Measurements from ENCODE around the gene CYB5R4. TPM values are rescaled to one million over a fixed set of nuclear protein-coding genes. Genes with fewer than 3 reads are reported as not detected.

CYB5R4 gene
- polyA plus RNA-seq, 2 of the 4 experiments (the other 2 are of a cell fraction), result 21.3 to 25.5 TPM

GRCh38 chr6:83901624-83902023 lies 42.1 kb downstream of the CYB5R4 start (continued):
- TF ChIP-seq PBX3 (IDR thresholded peaks at IDR 0.05) (no peak), HEYL (CRISPR knock-in tag; IDR thresholded peaks at IDR 0.05) (no peak)
- TF ChIP-seq, protein P1, sequence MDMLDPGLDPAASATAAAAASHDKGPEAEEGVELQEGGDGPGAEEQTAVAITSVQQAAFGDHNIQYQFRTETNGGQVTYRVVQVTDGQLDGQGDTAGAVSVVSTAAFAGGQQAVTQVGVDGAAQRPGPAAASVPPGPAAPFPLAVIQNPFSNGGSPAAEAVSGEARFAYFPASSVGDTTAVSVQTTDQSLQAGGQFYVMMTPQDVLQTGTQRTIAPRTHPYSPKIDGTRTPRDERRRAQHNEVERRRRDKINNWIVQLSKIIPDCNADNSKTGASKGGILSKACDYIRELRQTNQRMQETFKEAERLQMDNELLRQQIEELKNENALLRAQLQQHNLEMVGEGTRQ (IDR thresholded peaks at IDR 0.05), result no peak

GRCh38 chr6:83904395-83904794 lies 44.9 kb downstream of the CYB5R4 start:
- no peaks in the 10 kb centered on the region for H3K4me1 ChIP-seq
- no peak overlapping the region for H3K4me2 ChIP-seq
- ATAC-seq, result no peak
- TF ChIP-seq, protein P2, sequence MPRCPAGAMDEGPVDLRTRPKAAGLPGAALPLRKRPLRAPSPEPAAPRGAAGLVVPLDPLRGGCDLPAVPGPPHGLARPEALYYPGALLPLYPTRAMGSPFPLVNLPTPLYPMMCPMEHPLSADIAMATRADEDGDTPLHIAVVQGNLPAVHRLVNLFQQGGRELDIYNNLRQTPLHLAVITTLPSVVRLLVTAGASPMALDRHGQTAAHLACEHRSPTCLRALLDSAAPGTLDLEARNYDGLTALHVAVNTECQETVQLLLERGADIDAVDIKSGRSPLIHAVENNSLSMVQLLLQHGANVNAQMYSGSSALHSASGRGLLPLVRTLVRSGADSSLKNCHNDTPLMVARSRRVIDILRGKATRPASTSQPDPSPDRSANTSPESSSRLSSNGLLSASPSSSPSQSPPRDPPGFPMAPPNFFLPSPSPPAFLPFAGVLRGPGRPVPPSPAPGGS (IDR thresholded peaks at IDR 0.05), result no peak
- TF ChIP-seq JUNB (IDR thresholded peaks at IDR 0.05) (no peak), HOXA7 (CRISPR knock-in tag; IDR thresholded peaks at IDR 0.05) (no peak), MYC (IDR thresholded peaks at IDR 0.05; ENCODE audit: borderline replicate concordance, low read length) (no peak), POLR2A (IDR thresholded peaks at IDR 0.05; ENCODE audit: low read length) (no peak), ZSCAN20 (CRISPR knock-in tag; IDR thresholded peaks at IDR 0.05) (no peak), HOXB13 (CRISPR knock-in tag; IDR thresholded peaks at IDR 0.05; ENCODE audit: low read depth) (no peak), EHMT2 (IDR thresholded peaks at IDR 0.05; ENCODE audit: low read depth) (no peak), CBX2 (IDR thresholded peaks at IDR 0.05; ENCODE audit: borderline replicate concordance, low read depth) (no peak), ESRRA (IDR thresholded peaks at IDR 0.05; ENCODE audit: borderline replicate concordance, low read length) (no peak), RCOR1 (IDR thresholded peaks at IDR 0.05; ENCODE audit: low read depth, low read length) (no peak), RFX5 (IDR thresholded peaks at IDR 0.05) (no peak), RARB (CRISPR knock-in tag; IDR thresholded peaks at IDR 0.05) (no peak), ZFP36 (IDR thresholded peaks at IDR 0.05; ENCODE audit: borderline replicate concordance, partially characterized antibody) (no peak), ZNF302 (CRISPR knock-in tag; IDR thresholded peaks at IDR 0.05) (no peak), SMC3 (IDR thresholded peaks at IDR 0.05) (no peak)
- TF ChIP-seq, protein P3, sequence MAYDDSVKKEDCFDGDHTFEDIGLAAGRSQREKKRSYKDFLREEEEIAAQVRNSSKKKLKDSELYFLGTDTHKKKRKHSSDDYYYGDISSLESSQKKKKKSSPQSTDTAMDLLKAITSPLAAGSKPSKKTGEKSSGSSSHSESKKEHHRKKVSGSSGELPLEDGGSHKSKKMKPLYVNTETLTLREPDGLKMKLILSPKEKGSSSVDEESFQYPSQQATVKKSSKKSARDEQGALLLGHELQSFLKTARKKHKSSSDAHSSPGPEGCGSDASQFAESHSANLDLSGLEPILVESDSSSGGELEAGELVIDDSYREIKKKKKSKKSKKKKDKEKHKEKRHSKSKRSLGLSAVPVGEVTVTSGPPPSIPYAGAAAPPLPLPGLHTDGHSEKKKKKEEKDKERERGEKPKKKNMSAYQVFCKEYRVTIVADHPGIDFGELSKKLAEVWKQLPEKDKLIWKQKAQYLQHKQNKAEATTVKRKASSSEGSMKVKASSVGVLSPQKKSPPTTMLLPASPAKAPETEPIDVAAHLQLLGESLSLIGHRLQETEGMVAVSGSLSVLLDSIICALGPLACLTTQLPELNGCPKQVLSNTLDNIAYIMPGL (CRISPR knock-in tag; IDR thresholded peaks at IDR 0.05; ENCODE audit: borderline replicate concordance), result no peak
- TF ChIP-seq, protein P4, sequence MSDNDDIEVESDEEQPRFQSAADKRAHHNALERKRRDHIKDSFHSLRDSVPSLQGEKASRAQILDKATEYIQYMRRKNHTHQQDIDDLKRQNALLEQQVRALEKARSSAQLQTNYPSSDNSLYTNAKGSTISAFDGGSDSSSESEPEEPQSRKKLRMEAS (IDR thresholded peaks at IDR 0.05), result no peak
- TF ChIP-seq, protein P1 (IDR thresholded peaks at IDR 0.05), result no peak
- TF ChIP-seq, protein P5, sequence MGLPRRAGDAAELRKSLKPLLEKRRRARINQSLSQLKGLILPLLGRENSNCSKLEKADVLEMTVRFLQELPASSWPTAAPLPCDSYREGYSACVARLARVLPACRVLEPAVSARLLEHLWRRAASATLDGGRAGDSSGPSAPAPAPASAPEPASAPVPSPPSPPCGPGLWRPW (IDR thresholded peaks at IDR 0.05), result no peak
- ChIA-PET POLR2A (no interaction called here), CTCF (no interaction called here)
- WGBS (ENCODE audit: missing lambda C conversion rate), result 78% methylated on average over 4 of the region's 4 CpGs
- H3K9me3 ChIP-seq, result no peaks in the 10 kb centered on the region
- H3K27ac ChIP-seq, result no peak overlapping the region
- no peak overlapping the region for H3K4me3 ChIP-seq
- no peak for DNase-seq (ENCODE audit: low read depth in 1 of 2, low spot score in 1 of 2)
- no peak for FAIRE-seq
